ENCODE measurements around the gene NAPA.

DNA sequence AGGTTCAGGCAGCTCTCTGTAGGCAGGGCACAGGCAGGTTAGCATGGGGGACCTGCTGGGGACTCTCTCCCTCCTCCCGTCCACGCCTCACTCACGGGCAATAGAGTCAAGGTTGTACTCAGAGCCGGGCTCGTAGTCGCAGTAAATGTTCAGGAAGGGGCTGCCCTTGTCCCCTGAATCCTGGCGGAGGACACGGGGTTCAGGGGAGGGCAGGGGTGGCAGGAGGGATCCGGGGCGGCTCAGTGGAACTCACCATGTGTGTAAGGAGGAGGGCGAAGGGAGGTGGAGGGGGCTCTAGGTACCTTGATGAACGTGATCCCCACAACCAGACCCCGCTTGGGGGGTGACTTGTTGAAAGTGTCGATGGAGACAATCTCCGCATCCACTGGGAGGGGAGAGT lies 31.7 kb downstream of the NAPA start:
- TF ChIP-seq, protein P1, sequence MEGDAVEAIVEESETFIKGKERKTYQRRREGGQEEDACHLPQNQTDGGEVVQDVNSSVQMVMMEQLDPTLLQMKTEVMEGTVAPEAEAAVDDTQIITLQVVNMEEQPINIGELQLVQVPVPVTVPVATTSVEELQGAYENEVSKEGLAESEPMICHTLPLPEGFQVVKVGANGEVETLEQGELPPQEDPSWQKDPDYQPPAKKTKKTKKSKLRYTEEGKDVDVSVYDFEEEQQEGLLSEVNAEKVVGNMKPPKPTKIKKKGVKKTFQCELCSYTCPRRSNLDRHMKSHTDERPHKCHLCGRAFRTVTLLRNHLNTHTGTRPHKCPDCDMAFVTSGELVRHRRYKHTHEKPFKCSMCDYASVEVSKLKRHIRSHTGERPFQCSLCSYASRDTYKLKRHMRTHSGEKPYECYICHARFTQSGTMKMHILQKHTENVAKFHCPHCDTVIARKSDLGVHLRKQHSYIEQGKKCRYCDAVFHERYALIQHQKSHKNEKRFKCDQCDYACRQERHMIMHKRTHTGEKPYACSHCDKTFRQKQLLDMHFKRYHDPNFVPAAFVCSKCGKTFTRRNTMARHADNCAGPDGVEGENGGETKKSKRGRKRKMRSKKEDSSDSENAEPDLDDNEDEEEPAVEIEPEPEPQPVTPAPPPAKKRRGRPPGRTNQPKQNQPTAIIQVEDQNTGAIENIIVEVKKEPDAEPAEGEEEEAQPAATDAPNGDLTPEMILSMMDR (CRISPR knock-in tag; IDR thresholded peaks at IDR 0.05) = no peak
- TF ChIP-seq, protein P2, sequence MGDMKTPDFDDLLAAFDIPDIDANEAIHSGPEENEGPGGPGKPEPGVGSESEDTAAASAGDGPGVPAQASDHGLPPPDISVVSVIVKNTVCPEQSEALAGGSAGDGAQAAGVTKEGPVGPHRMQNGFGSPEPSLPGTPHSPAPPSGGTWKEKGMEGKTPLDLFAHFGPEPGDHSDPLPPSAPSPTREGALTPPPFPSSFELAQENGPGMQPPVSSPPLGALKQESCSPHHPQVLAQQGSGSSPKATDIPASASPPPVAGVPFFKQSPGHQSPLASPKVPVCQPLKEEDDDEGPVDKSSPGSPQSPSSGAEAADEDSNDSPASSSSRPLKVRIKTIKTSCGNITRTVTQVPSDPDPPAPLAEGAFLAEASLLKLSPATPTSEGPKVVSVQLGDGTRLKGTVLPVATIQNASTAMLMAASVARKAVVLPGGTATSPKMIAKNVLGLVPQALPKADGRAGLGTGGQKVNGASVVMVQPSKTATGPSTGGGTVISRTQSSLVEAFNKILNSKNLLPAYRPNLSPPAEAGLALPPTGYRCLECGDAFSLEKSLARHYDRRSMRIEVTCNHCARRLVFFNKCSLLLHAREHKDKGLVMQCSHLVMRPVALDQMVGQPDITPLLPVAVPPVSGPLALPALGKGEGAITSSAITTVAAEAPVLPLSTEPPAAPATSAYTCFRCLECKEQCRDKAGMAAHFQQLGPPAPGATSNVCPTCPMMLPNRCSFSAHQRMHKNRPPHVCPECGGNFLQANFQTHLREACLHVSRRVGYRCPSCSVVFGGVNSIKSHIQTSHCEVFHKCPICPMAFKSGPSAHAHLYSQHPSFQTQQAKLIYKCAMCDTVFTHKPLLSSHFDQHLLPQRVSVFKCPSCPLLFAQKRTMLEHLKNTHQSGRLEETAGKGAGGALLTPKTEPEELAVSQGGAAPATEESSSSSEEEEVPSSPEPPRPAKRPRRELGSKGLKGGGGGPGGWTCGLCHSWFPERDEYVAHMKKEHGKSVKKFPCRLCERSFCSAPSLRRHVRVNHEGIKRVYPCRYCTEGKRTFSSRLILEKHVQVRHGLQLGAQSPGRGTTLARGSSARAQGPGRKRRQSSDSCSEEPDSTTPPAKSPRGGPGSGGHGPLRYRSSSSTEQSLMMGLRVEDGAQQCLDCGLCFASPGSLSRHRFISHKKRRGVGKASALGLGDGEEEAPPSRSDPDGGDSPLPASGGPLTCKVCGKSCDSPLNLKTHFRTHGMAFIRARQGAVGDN (CRISPR knock-in tag; IDR thresholded peaks at IDR 0.05) = no peak
- TF ChIP-seq STAT5B (CRISPR knock-in tag; IDR thresholded peaks at IDR 0.05) = no peak
- TF ChIP-seq EZH2 (conservative IDR thresholded peaks at IDR 0.05; ENCODE audit: low read depth, low read length) = no peak
- TF ChIP-seq MYC (CRISPR knock-in tag; IDR thresholded peaks at IDR 0.05; ENCODE audit: borderline replicate concordance) = no peak
- TF ChIP-seq, protein P3, sequence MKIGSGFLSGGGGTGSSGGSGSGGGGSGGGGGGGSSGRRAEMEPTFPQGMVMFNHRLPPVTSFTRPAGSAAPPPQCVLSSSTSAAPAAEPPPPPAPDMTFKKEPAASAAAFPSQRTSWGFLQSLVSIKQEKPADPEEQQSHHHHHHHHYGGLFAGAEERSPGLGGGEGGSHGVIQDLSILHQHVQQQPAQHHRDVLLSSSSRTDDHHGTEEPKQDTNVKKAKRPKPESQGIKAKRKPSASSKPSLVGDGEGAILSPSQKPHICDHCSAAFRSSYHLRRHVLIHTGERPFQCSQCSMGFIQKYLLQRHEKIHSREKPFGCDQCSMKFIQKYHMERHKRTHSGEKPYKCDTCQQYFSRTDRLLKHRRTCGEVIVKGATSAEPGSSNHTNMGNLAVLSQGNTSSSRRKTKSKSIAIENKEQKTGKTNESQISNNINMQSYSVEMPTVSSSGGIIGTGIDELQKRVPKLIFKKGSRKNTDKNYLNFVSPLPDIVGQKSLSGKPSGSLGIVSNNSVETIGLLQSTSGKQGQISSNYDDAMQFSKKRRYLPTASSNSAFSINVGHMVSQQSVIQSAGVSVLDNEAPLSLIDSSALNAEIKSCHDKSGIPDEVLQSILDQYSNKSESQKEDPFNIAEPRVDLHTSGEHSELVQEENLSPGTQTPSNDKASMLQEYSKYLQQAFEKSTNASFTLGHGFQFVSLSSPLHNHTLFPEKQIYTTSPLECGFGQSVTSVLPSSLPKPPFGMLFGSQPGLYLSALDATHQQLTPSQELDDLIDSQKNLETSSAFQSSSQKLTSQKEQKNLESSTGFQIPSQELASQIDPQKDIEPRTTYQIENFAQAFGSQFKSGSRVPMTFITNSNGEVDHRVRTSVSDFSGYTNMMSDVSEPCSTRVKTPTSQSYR (CRISPR knock-in tag; IDR thresholded peaks at IDR 0.05; ENCODE audit: borderline replicate concordance) = no peak
- no peak for TF ChIP-seq NR2F6 (IDR thresholded peaks at IDR 0.05)
- no peak for TF ChIP-seq NR2F6 (CRISPR knock-in tag; IDR thresholded peaks at IDR 0.05)
- no peak for TF ChIP-seq SATB2 (CRISPR knock-in tag; IDR thresholded peaks at IDR 0.05)
- TF ChIP-seq ZNF614 (CRISPR knock-in tag; IDR thresholded peaks at IDR 0.05; ENCODE audit: borderline replicate concordance) = no peak
- TF ChIP-seq SIN3B (IDR thresholded peaks at IDR 0.05; ENCODE audit: low read length) = no peak
